ENCODE measurements around the gene ZCCHC14. TPM values are rescaled to one million over a fixed set of nuclear protein-coding genes. Genes with fewer than 3 reads are reported as not detected.

ZCCHC14 gene
- total and polyA plus RNA-seq, 2 donors (not counting 1 experiment from before 2014, with no cell fraction given) = 0.70 to 4.4 TPM

DNA sequence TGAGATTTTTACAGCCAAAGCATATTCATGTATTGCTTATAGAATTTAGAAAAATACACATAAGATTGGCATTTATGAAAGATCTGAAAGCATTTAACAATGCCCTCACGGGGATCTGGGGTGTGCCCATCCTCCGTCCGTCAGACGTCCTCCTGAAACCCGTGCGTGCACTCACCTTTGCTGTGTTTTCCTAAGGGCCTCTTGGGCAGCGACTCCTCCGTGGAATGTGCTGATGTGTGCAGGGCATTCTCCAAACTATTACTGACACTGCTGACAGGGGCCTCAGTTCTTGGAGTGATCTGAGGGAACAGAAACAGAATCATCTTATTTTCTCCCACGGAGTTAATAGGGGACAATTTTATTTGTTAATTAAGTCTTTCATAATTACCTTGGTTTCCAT is 33.0 kb downstream of the ZCCHC14 start:
- Histone ChIP-seq H3K27me3 (replicated peaks in 1 of 4; ENCODE audit: control extremely low read depth in 1 of 4, control insufficient read depth in 3 of 4, insufficient read depth in 4 of 4, low read length in 3 of 4) (no peaks in the 10 kb centered on the region), H3K9me3 (ENCODE audit: control extremely low read depth in 1 of 3, control insufficient read depth in 2 of 3, insufficient read depth in 1 of 3, low read length in 2 of 3) (no peaks in the 10 kb centered on the region), H3K79me2 (ENCODE audit: control insufficient read depth, insufficient read depth, low read length) (no peaks in the 10 kb centered on the region), H3K4me3 (ENCODE audit: control extremely low read depth in 1 of 5, extremely low read depth in 1 of 5, insufficient read depth in 1 of 5, low read depth in 2 of 5, low read length in 4 of 5) (no peak overlapping the region), H2AFZ (ENCODE audit: insufficient read depth, low read depth, low read length, poor library complexity, severe bottlenecking) (no peak overlapping the region), H4K20me1 (ENCODE audit: control insufficient read depth, insufficient read depth, low read length, poor library complexity, severe bottlenecking) (no peaks in the 10 kb centered on the region), H3K4me1 (ENCODE audit: control insufficient read depth in 2 of 2, insufficient read depth in 2 of 2, low read length in 2 of 2) (peaks cover 8 to 10% of the 10 kb centered on the region in 2 donors), H3K4me2 (replicated peaks; ENCODE audit: low read depth, low read length, poor library complexity, severe bottlenecking) (no peak overlapping the region), H3K36me3 (replicated peaks in 1 of 2; ENCODE audit: control extremely low read depth in 1 of 2, control insufficient read depth in 1 of 2, extremely low read depth in 1 of 2, insufficient read depth in 2 of 2, low read length in 1 of 2) (peaks cover 0 to 2% of the 10 kb centered on the region in 2 experiments), H3K9ac (ENCODE audit: low read length) (no peak overlapping the region), H3K27ac (ENCODE audit: low read length in 2 of 2) (no peak overlapping the region)
- TF ChIP-seq, protein P1, sequence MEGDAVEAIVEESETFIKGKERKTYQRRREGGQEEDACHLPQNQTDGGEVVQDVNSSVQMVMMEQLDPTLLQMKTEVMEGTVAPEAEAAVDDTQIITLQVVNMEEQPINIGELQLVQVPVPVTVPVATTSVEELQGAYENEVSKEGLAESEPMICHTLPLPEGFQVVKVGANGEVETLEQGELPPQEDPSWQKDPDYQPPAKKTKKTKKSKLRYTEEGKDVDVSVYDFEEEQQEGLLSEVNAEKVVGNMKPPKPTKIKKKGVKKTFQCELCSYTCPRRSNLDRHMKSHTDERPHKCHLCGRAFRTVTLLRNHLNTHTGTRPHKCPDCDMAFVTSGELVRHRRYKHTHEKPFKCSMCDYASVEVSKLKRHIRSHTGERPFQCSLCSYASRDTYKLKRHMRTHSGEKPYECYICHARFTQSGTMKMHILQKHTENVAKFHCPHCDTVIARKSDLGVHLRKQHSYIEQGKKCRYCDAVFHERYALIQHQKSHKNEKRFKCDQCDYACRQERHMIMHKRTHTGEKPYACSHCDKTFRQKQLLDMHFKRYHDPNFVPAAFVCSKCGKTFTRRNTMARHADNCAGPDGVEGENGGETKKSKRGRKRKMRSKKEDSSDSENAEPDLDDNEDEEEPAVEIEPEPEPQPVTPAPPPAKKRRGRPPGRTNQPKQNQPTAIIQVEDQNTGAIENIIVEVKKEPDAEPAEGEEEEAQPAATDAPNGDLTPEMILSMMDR (IDR thresholded peaks at IDR 0.05) = no peak
- TF ChIP-seq EZH2 (IDR thresholded peaks at IDR 0.05; ENCODE audit: borderline replicate concordance, insufficient read depth, low read depth, low read length, poor library complexity, severe bottlenecking) = no peak
- no peak for DNase-seq
- WGBS (ENCODE audit: insufficient coverage) = 94% methylated on average over 6 of the region's 9 CpGs
- ChIA-PET POLR2A (no interaction called here), CTCF (interaction anchor here (0.7 kb wide), 1 partner anchor 177 kb away, joined by 4 read pairs; no protein-coding TSS in a partner anchor)
- intact Hi-C loops (cut with micrococcal nuclease) = no loop called here
- Mint-ChIP-seq H3K27me3 (peaks cover under 1% of the 10 kb centered on the region), H3K4me3 (no peak overlapping the region), H3K9me3 (ENCODE audit: insufficient read depth) (no peaks in the 10 kb centered on the region), H3K27ac (no peak overlapping the region), H3K4me1 (peaks cover 13% of the 10 kb centered on the region)
- no peak for ATAC-seq (ENCODE audit: low read depth)

DNA sequence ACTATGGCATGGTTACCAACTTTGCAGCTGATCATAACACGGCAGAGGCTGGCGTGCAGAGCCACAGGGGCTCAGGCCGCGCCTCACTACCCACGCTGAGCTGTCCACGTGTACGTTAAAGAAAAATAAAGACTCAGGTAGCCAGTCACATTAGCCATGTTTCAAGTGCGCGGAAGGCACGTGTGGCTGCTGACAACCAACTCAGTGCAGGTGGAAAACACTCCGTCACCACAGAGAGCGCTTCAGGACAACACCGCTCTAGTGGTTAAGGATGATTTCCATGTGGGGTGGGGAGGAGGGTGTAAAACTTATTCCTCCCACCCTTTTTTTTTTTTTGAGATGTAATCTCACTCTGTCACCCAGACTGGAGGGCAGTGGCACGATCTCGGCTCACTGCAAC is 33.8 kb downstream of the ZCCHC14 start:
- no peaks in the 10 kb centered on the region for H3K27me3 ChIP-seq (replicated peaks in 1 of 4; ENCODE audit: control extremely low read depth in 1 of 4, control insufficient read depth in 3 of 4, insufficient read depth in 4 of 4, low read length in 3 of 4)
- Mint-ChIP-seq H3K4me3 (no peak overlapping the region), H3K27me3 (no peaks in the 10 kb centered on the region), H3K9me3 (ENCODE audit: insufficient read depth) (no peaks in the 10 kb centered on the region), H3K27ac (no peak overlapping the region), H3K4me1 (peaks cover 5% of the 10 kb centered on the region)
- peaks cover under 1 to 2% of the 10 kb centered on the region in 2 donors for H3K4me1 ChIP-seq (ENCODE audit: control insufficient read depth in 2 of 2, insufficient read depth in 2 of 2, low read length in 2 of 2)
- ChIA-PET CTCF (interaction anchor here (0.6 to 0.7 kb wide), 2 partner anchors 177 to 178 kb away, joined by 3 to 4 read pairs; no protein-coding TSS in a partner anchor), POLR2A (no interaction called here)
- no peak overlapping the region for H3K4me2 ChIP-seq (replicated peaks; ENCODE audit: low read depth, low read length, poor library complexity, severe bottlenecking)
- H3K27ac ChIP-seq (ENCODE audit: low read length in 2 of 2) = no peak overlapping the region
- DNase-seq = no peak
- WGBS (ENCODE audit: insufficient coverage) = 96% methylated on average over 13 of the region's 15 CpGs
- H3K9ac ChIP-seq (ENCODE audit: low read length) = no peak overlapping the region
- H3K4me3 ChIP-seq (ENCODE audit: control extremely low read depth in 1 of 5, extremely low read depth in 1 of 5, insufficient read depth in 1 of 5, low read depth in 2 of 5, low read length in 4 of 5) = no peak overlapping the region
- H4K20me1 ChIP-seq (ENCODE audit: control insufficient read depth, insufficient read depth, low read length, poor library complexity, severe bottlenecking) = no peaks in the 10 kb centered on the region
- no peaks in the 10 kb centered on the region for H3K9me3 ChIP-seq (ENCODE audit: control extremely low read depth in 1 of 3, control insufficient read depth in 2 of 3, insufficient read depth in 1 of 3, low read length in 2 of 3)
- intact Hi-C loops (cut with micrococcal nuclease) = no loop called here
- no peaks in the 10 kb centered on the region for H3K79me2 ChIP-seq (ENCODE audit: control insufficient read depth, insufficient read depth, low read length)
- H2AFZ ChIP-seq (ENCODE audit: insufficient read depth, low read depth, low read length, poor library complexity, severe bottlenecking) = no peak overlapping the region
- H3K36me3 ChIP-seq (replicated peaks in 1 of 2; ENCODE audit: control extremely low read depth in 1 of 2, control insufficient read depth in 1 of 2, extremely low read depth in 1 of 2, insufficient read depth in 2 of 2, low read length in 1 of 2) = peaks cover 0 to 2% of the 10 kb centered on the region in 2 experiments
- no peak for ATAC-seq (ENCODE audit: low read depth)
- TF ChIP-seq, protein P1 (IDR thresholded peaks at IDR 0.05) = no peak
- TF ChIP-seq EZH2 (IDR thresholded peaks at IDR 0.05; ENCODE audit: borderline replicate concordance, insufficient read depth, low read depth, low read length, poor library complexity, severe bottlenecking) = no peak

Measured in B cell (primary cell).